HepG2 (cell line): Measurements from ENCODE around the gene URB1. TPM values are rescaled to one million over a fixed set of nuclear protein-coding genes. Genes with fewer than 3 reads are reported as not detected.
A peak's percentile ranks its signal among the peaks of the same experiment; 100 is the strongest.

Experiments
- ATAC-seq: fragments of 200-7000 bp; cut with Tn5 transposase; 3 replicates; pipeline ENCODE4 v1.9.1; 2020; ENCODE audit warnings: mild to moderate bottlenecking, moderate library complexity
- BruUV-seq: library from RNA; stranded (reverse); fragments of 400-500 nt; replicated peaks from 2 replicates; lab custom pipeline; 2021; lab: Mats Ljungman, UMichigan
- CTCF ChIA-PET: fragments of 300-600 bp; formaldehyde crosslinking; extraction: SDS; loops from one replicate; lab custom pipeline; 2021; ENCODE audit warnings: low total read pairs, inconsistent platforms, low intra/inter-chr PET ratio; lab: Yijun Ruan, JAX
- POLR2A ChIA-PET: fragments of 350-600 bp; sonication (Branson Sonifier 250); formaldehyde crosslinking; loops from one replicate; lab custom pipeline; 2020; ENCODE audit warnings: antibody characterized with exemption, inconsistent platforms; lab: Yijun Ruan, JAX
- DNase-seq: peaks from one replicate; pipeline ENCODE4 v3.0.0-alpha.2; 2015; ENCODE audit warnings: low spot score
- FAIRE-seq: peaks from 3 replicates; lab custom pipeline; 2011; peaks lifted over from hg19 to GRCh38; lab: Jason Lieb, UNC
- H2AFZ ChIP-seq: one replicate; pipeline ENCODE4 v1.6.1; 2011; ENCODE audit warnings: low read length, inconsistent platforms
- H3K27ac ChIP-seq: fragments of 300-600 bp; 3 replicates; pipeline ENCODE4 v1.8.0; 2011; ENCODE audit warnings: mixed run types, mild to moderate bottlenecking, mixed read lengths, low read length, inconsistent platforms; ENCODE audit not compliant: insufficient read depth; ENCODE audit errors: extremely low read length
- H3K27me3 ChIP-seq, 2 experiments: fragments of 200-600 bp in 1 of 2; 2 replicates in 1 of 2; 3 replicates in 1 of 2; pipeline versions ENCODE4 v1.6.0 to v1.8.0; 2011; ENCODE audit warnings: low read length in 2 of 2, mild to moderate bottlenecking in 2 of 2, moderate library complexity in 2 of 2, inconsistent platforms in 1 of 2; ENCODE audit not compliant: insufficient read depth in 2 of 2, control insufficient read depth in 1 of 2
- H3K36me3 ChIP-seq, 2 experiments: fragments of 200-600 bp in 1 of 2; replicated peaks in 1 of 2; 2 replicates in 1 of 2; 3 replicates in 1 of 2; pipeline versions ENCODE4 v1.5.1 to v1.8.0; 2011; ENCODE audit warnings: low read length in 2 of 2, inconsistent platforms in 1 of 2; ENCODE audit not compliant: insufficient read depth in 2 of 2, control insufficient read depth in 1 of 2
- H3K4me1 ChIP-seq: 2 replicates; pipeline ENCODE4 v1.5.1; 2012; ENCODE audit warnings: low read length, inconsistent platforms; ENCODE audit not compliant: insufficient read depth
- H3K4me2 ChIP-seq: 2 replicates; pipeline ENCODE4 v1.6.0; 2011; ENCODE audit warnings: low read depth, low read length, inconsistent platforms
- H3K4me3 ChIP-seq, 3 experiments: fragments of 200-600 bp in 1 of 3; sonication (generic), shearing (Covaris generic) in 1 of 3; replicated peaks in 1 of 3; 2 replicates each; pipeline ENCODE4 v1.5.1; 2011 to 2016; ENCODE audit warnings: low read length in 3 of 3, inconsistent platforms in 2 of 3, low read depth in 2 of 3, mild to moderate bottlenecking in 2 of 3, control low read depth in 1 of 3, mixed read lengths in 1 of 3; ENCODE audit not compliant: insufficient read depth in 1 of 3
- H3K79me2 ChIP-seq: one replicate; pipeline ENCODE4 v1.6.1; 2011; ENCODE audit warnings: low read length, inconsistent platforms; ENCODE audit not compliant: insufficient read depth
- H3K9ac ChIP-seq: 2 replicates; pipeline ENCODE4 v1.6.0; 2011; ENCODE audit warnings: mild to moderate bottlenecking, low read depth, low read length, inconsistent platforms; ENCODE audit not compliant: insufficient read depth
- H3K9me3 ChIP-seq: 2 replicates; pipeline ENCODE4 v1.5.1; 2012; ENCODE audit warnings: mild to moderate bottlenecking, low read length
- H4K20me1 ChIP-seq: 2 replicates; pipeline ENCODE4 v1.6.0; 2011; ENCODE audit warnings: inconsistent platforms, mild to moderate bottlenecking, low read length, moderate library complexity; ENCODE audit not compliant: insufficient read depth
- CREB1 ChIP-seq, 2 experiments: fragments of 450-650 bp in 1 of 2; IDR thresholded peaks; 2 replicates each; pipeline ENCODE4 v1.6.1; 2016 to 2017; ENCODE audit warnings: control low read depth in 1 of 2, mild to moderate bottlenecking in 1 of 2, missing compliant biosample characterization in 1 of 2, missing genetic modification characterization in 1 of 2
- CREB3 ChIP-seq: sonication (generic); formaldehyde crosslinking; IDR thresholded peaks from 2 replicates; pipeline ENCODE4 v1.5.0; 2020; ENCODE audit warnings: missing genetic modification reagents
- CTCF ChIP-seq: sonication (generic); formaldehyde crosslinking; IDR thresholded peaks from 2 replicates; pipeline ENCODE4 v1.5.0; 2020; ENCODE audit warnings: mild to moderate bottlenecking, missing genetic modification reagents, moderate library complexity
- ELF3 ChIP-seq: IDR thresholded peaks from 2 replicates; pipeline ENCODE4 v1.6.1; 2016; ENCODE audit warnings: missing genetic modification reagents, missing compliant biosample characterization
- FOXK2 ChIP-seq: fragments of 450-650 bp; IDR thresholded peaks from 2 replicates; pipeline ENCODE4 v1.6.1; 2016
- HNF4A ChIP-seq: sonication (generic); formaldehyde crosslinking; IDR thresholded peaks from 2 replicates; pipeline ENCODE4 v1.4.0; 2020; ENCODE audit warnings: missing genetic modification reagents
- HNRNPL ChIP-seq: fragments of 200-400 bp; formaldehyde crosslinking; IDR thresholded peaks from 2 replicates; pipeline ENCODE4 v1.6.1; 2017; ENCODE audit warnings: mild to moderate bottlenecking, low read depth, low read length
- POGZ ChIP-seq: sonication (generic); formaldehyde crosslinking; IDR thresholded peaks from 2 replicates; pipeline ENCODE4 v1.4.0; 2020; ENCODE audit warnings: mild to moderate bottlenecking, missing genetic modification reagents
- SOX6 ChIP-seq, 2 experiments: fragments of 450-650 bp in 1 of 2; sonication (generic) in 1 of 2; formaldehyde crosslinking in 1 of 2; IDR thresholded peaks; 2 replicates each; pipeline versions ENCODE4 v1.4.0 to v1.6.1; 2017 to 2020; ENCODE audit warnings: antibody characterized with exemption in 1 of 2, mild to moderate bottlenecking in 1 of 2, missing genetic modification reagents in 1 of 2
- TP53 ChIP-seq: sonication (generic); formaldehyde crosslinking; conservative IDR thresholded peaks from 2 replicates; pipeline ENCODE4 v1.4.0; 2020; ENCODE audit warnings: missing genetic modification reagents
- ZFP1 ChIP-seq: IDR thresholded peaks from 2 replicates; pipeline ENCODE4 v1.6.1; 2016
- ZNF263 ChIP-seq: sonication (generic); formaldehyde crosslinking; IDR thresholded peaks from 2 replicates; pipeline ENCODE4 v1.4.0; 2020; ENCODE audit warnings: missing genetic modification reagents
- ZNF280B ChIP-seq: sonication (generic); formaldehyde crosslinking; IDR thresholded peaks from 2 replicates; pipeline ENCODE4 v1.5.0; 2020; ENCODE audit warnings: missing genetic modification reagents, mild to moderate bottlenecking, borderline replicate concordance
- ZNF34 ChIP-seq: sonication (generic); formaldehyde crosslinking; IDR thresholded peaks from 2 replicates; pipeline ENCODE4 v1.4.0; 2020; ENCODE audit warnings: mild to moderate bottlenecking, missing genetic modification reagents, borderline replicate concordance
- ZNF652 ChIP-seq: IDR thresholded peaks from 2 replicates; pipeline ENCODE4 v1.6.1; 2016; ENCODE audit warnings: low read depth, borderline replicate concordance
- ZNF788 ChIP-seq: sonication (generic); formaldehyde crosslinking; IDR thresholded peaks from 2 replicates; pipeline ENCODE4 v1.5.0; 2020; ENCODE audit warnings: mild to moderate bottlenecking, missing genetic modification reagents, borderline replicate concordance
- WGBS: methylation state at CpG from one replicate; pipeline ENCODE4 v1.1.6; 2017; ENCODE audit warnings: low lambda C conversion rate; 5-methylcytosine and 5-hydroxymethylcytosine counted together
- in situ Hi-C: cut with HindIII; loops from 2 replicates; pipeline ENCODE4 v1.10.0; 2017; ENCODE audit warnings: low pct_unique_long_range_greater_than_20kb; ENCODE audit not compliant: extremely low pct_ligation_motif_present
- intact Hi-C: fragments of 100-400 bp; cut with micrococcal nuclease; formaldehyde crosslinking; loops from one replicate; pipeline ENCODE4 v1.10.0; 2022; ENCODE audit not compliant: unreplicated experiment
- polyA plus RNA-seq, 8 experiments: library from polyadenylated mRNA; depleted of rRNA in 3 of 8; stranded (reverse) in 7 of 8; unstranded in 1 of 8; fragments of >200 nt; fragmentation: Illumina TruSeq in 4 of 8; extraction: Trizol in 4 of 8; gene quantifications; 2 replicates each; pipeline versions ENCODE4 v1.2.1 to v1.2.3, GENCODE V29; 2011 to 2016; ENCODE audit warnings: low read depth in 4 of 8, missing spikeins in 1 of 8, mixed read lengths in 1 of 8; ENCODE audit not compliant: insufficient read depth in 1 of 8
- total RNA-seq, 5 experiments: library from RNA; depleted of rRNA; stranded (reverse); fragments of >200 nt; fragmentation: Illumina TruSeq; extraction: Trizol; gene quantifications; 2 replicates each; pipeline ENCODE4 v1.2.3, GENCODE V29; 2016; ENCODE audit warnings: low read depth in 1 of 5

The URB1 gene
- total and polyA plus RNA-seq, 2 of the 13 experiments (the other 11 are each of a cell fraction or from before 2014, with no cell fraction given): 4.5 to 16.7 TPM

- no peaks in the 10 kb centered on the region for H3K27me3 ChIP-seq
- intact Hi-C loops: no loop called here
- CTCF ChIA-PET: no interaction called here
- TF ChIP-seq ZNF34 (CRISPR knock-in tag): no peak
- no peak for TF ChIP-seq ZFP1 (CRISPR knock-in tag)
- TF ChIP-seq FOXK2: no peak
- peak; percentile 56 for TF ChIP-seq HNF4A (CRISPR knock-in tag)
- TF ChIP-seq SOX6 (IDR thresholded peaks at IDR 0.05): no peak
- peak; percentile 26; the same call in 1 of the 2 replicates for TF ChIP-seq SOX6 (CRISPR knock-in tag; IDR thresholded peaks at IDR 0.05)
- TF ChIP-seq ZNF652: peak; percentile 40; the same call in 1 of the 2 replicates
- no peak for TF ChIP-seq HNRNPL
- TF ChIP-seq ZNF788: no peak
- 0 out of 2 replicates have a peak, but pooled peaks have one; percentile 55 for TF ChIP-seq POGZ (CRISPR knock-in tag)
- no peak for TF ChIP-seq TP53 (CRISPR knock-in tag)
- TF ChIP-seq ELF3 (CRISPR knock-in tag): no peak
- no peak for TF ChIP-seq CREB3 (CRISPR knock-in tag)
- no peak for TF ChIP-seq ZNF280B (CRISPR knock-in tag)
- no peak for TF ChIP-seq ZNF263 (CRISPR knock-in tag)
- no peak for TF ChIP-seq CREB1 (IDR thresholded peaks at IDR 0.05)
- no peak for TF ChIP-seq CREB1 (CRISPR knock-in tag; IDR thresholded peaks at IDR 0.05)
- TF ChIP-seq CTCF (CRISPR knock-in tag): no peak
These were observed 91.2 kb downstream of the URB1 start for GRCh38 chr21:32301596-32301995.

More at GRCh38 chr21:32301596-32301995, 91.2 kb downstream of the URB1 start:
- peak; percentile 71 for ATAC-seq
- H3K9me3 ChIP-seq: no peaks in the 10 kb centered on the region
- DNase-seq: peak; percentile 37
- H3K9ac ChIP-seq: no peak overlapping the region; the same call in 1 of the 2 replicates
- H3K4me2 ChIP-seq: peak overlapping the region; percentile 44
- WGBS: 20% methylated on average over 2 of the region's 2 CpGs
- no peak overlapping the region for H2AFZ ChIP-seq
- no TSS peak for BruUV-seq
- peak; percentile 26 for FAIRE-seq
- peak overlapping the region; percentile 49 for H3K27ac ChIP-seq
- H4K20me1 ChIP-seq: no peaks in the 10 kb centered on the region
- no peaks in the 10 kb centered on the region for H3K79me2 ChIP-seq
- in situ Hi-C loops: no loop called here
- H3K36me3 ChIP-seq: no peaks in the 10 kb centered on the region; a peak in 1 of 5 replicates
- POLR2A ChIA-PET: no interaction called here
- H3K4me1 ChIP-seq: peaks cover 44% of the 10 kb centered on the region
- H3K4me3 ChIP-seq: no peak overlapping the region
